ENCODE results near the gene CARD9.

Gene CARD9

DNA sequence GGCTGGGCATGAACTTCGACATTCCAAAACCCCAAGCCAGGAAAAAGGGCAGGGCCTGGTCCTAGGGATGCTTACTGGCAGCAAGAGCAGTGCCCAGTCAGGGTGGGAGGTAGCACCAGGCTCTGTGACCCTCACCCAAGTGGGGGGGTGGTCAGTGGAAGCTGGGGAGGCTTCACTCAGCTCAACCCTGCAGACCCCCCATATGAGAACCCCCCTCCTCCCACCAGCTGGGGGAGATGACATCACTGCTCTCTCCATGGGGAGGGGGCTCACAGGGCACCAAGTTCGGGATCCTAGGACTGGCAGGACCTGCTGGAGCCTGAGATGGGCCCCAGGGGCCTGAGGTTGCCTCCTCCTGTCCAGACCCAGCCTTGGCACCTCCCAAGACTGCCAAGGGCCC lies 14.6 kb downstream of the CARD9 start:
- Histone ChIP-seq H3K36me3 (peaks cover 36% of the 10 kb centered on the region), H3K4me3 (ENCODE audit: low read depth, low read length) (no peak overlapping the region)

DNA sequence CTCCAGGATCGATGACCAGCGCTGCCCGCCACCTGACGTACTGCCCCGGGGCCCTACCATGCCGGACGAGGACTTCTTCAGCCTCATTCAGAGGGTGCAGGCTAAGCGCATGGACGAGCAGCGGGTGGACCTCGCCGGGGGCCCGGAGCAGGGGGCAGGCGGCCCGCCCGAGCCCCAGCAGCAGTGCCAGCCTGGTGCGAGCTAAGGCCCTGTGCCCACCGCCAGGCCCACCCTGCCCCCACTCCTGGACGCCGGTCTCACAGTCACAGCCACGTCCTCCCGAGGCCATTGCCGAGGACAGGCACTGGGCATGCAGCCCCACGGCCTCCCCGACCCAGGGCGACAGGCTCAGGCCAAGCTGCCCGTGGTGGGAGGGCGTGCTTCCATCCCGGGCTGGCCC lies 15.5 kb downstream of the CARD9 start:
- Histone ChIP-seq H3K27ac (no peak overlapping the region), H3K9me3 (ENCODE audit: severe bottlenecking) (no peaks in the 10 kb centered on the region), H3K36me3 (peaks cover 34% of the 10 kb centered on the region), H3K4me3 (ENCODE audit: low read depth, low read length) (no peak overlapping the region), H3K27me3 (ENCODE audit: insufficient read depth, low read depth, severe bottlenecking) (no peaks in the 10 kb centered on the region)
- TF ChIP-seq, protein P1, sequence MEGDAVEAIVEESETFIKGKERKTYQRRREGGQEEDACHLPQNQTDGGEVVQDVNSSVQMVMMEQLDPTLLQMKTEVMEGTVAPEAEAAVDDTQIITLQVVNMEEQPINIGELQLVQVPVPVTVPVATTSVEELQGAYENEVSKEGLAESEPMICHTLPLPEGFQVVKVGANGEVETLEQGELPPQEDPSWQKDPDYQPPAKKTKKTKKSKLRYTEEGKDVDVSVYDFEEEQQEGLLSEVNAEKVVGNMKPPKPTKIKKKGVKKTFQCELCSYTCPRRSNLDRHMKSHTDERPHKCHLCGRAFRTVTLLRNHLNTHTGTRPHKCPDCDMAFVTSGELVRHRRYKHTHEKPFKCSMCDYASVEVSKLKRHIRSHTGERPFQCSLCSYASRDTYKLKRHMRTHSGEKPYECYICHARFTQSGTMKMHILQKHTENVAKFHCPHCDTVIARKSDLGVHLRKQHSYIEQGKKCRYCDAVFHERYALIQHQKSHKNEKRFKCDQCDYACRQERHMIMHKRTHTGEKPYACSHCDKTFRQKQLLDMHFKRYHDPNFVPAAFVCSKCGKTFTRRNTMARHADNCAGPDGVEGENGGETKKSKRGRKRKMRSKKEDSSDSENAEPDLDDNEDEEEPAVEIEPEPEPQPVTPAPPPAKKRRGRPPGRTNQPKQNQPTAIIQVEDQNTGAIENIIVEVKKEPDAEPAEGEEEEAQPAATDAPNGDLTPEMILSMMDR (IDR thresholded peaks at IDR 0.05; ENCODE audit: low read depth, low read length) = no peak
- no peak for DNase-seq

More for the DNA sequence above, 14.6 kb downstream of the CARD9 start:
- H3K27me3 ChIP-seq (ENCODE audit: insufficient read depth, low read depth, severe bottlenecking) = no peaks in the 10 kb centered on the region
- H3K9me3 ChIP-seq (ENCODE audit: severe bottlenecking) = peaks cover 1% of the 10 kb centered on the region
- no peak overlapping the region for H3K27ac ChIP-seq
- TF ChIP-seq, protein P1 (IDR thresholded peaks at IDR 0.05; ENCODE audit: low read depth, low read length) = no peak
- no peak for DNase-seq

DNA sequence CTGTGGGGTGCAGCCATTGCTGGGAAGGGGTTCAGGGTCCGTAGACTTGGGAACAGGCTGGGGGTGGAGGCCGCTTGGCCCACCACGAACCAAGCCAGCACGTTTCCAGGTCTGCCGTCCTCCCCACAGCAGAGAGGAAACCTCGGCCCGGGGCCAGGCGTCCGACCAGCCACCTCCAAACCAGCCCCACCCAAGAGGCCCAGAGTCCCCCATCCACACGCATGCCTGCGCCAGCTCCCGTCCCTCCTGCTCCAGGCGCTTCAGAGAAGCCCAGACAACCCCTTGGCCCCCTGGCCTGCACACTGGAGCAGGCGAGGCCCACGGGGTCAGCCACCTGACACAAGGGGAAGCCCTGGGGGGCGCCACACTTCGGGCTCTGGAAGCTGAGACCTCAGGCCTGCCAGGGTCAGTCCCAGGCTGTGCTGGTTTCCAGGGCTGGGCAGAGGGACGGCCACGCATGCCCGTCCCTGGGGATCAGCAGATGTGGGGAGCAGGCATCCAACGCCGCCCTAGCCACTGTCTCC lies 16.2 kb downstream of the CARD9 start:
- Histone ChIP-seq H3K9me3 (ENCODE audit: severe bottlenecking) (no peaks in the 10 kb centered on the region), H3K27me3 (ENCODE audit: insufficient read depth, low read depth, severe bottlenecking) (no peaks in the 10 kb centered on the region), H3K36me3 (peaks cover 34% of the 10 kb centered on the region), H3K27ac (no peak overlapping the region; the same call in 1 of the 2 replicates), H3K4me3 (ENCODE audit: low read depth, low read length) (no peak overlapping the region)
- TF ChIP-seq, protein P1 (IDR thresholded peaks at IDR 0.05; ENCODE audit: low read depth, low read length) = no peak
- no peak for DNase-seq

DNA sequence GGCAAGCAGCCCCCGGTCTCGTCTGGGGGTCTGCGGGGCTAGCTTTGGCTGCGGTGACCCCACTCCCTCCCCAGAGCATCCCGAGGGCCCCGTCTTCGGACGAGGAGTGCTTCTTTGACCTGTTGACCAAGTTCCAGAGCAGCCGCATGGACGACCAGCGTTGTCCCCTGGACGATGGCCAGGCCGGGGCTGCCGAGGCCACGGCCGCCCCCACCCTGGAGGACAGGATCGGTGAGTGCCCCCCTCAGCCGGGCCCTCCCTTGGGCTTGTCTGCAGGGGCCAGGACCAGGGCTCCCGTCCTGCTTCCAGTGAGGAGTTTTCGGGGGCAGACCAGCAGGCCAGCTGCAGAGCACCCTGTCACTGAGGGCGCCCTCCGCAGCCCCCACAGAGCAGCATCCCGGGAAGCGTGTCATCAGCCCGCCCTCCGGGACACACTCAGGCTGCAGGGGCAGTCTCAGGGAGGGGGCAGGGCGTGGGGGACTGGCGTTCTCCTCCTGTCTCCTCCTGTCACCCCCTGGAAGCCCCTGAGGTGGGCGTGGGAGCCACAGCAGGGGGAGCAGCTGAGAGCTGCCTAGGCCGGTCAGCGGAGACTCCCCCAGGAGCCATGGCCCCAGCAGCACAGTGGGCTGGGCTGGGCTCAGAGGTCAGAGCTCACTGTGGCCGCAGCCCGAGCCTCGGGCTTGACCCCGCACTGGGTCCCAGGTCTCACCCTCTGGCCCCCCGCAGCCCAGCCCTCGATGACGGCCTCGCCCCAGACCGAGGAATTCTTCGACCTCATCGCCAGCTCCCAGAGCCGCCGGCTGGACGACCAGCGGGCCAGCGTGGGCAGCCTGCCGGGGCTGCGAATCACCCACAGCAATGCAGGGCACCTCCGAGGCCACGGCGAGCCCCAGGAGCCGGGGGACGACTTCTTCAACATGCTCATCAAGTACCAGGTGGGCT lies 17.6 kb downstream of the CARD9 start:
- TF ChIP-seq, protein P1 (IDR thresholded peaks at IDR 0.05; ENCODE audit: low read depth, low read length) = no peak
- Histone ChIP-seq H3K27me3 (ENCODE audit: insufficient read depth, low read depth, severe bottlenecking) (no peaks in the 10 kb centered on the region), H3K4me3 (ENCODE audit: low read depth, low read length) (no peak overlapping the region), H3K9me3 (ENCODE audit: severe bottlenecking) (no peaks in the 10 kb centered on the region), H3K27ac (no peak overlapping the region), H3K36me3 (peaks cover 34% of the 10 kb centered on the region)
- no peak for DNase-seq

DNA sequence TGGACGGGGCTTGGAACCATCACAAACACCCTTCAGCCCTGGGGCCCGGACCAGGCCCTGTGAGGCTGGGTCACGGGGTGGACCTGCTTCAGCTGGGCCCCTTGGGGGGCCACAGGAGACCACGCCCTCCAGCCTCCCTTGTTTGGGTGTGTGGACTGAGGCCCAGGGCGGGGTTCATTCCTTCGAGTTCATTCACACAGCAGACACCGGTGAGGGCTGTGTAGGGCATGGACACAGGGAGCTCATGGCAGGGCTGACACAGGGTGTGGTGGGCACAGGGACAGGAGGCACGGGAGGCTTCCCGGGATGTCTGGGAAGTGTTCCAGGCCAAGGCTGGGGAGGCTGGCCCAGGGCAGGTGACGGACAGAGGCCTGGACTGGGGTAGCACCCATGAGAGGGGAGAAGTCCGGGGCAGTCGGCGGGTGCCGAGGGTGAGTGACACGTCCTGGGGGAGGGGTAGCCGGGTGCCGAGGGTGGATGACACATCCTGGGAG lies 18.8 kb downstream of the CARD9 start:
- DNase-seq = no peak
- Histone ChIP-seq H3K36me3 (peaks cover 39% of the 10 kb centered on the region), H3K27ac (no peak overlapping the region), H3K9me3 (ENCODE audit: severe bottlenecking) (no peaks in the 10 kb centered on the region), H3K27me3 (ENCODE audit: insufficient read depth, low read depth, severe bottlenecking) (no peaks in the 10 kb centered on the region), H3K4me3 (ENCODE audit: low read depth, low read length) (no peak overlapping the region)
- TF ChIP-seq, protein P1 (IDR thresholded peaks at IDR 0.05; ENCODE audit: low read depth, low read length) = no peak
